HCT116 (cell line): ENCODE results near the gene NCOA5. TPM values are rescaled to one million over a fixed set of nuclear protein-coding genes. Genes with fewer than 3 reads are reported as not detected.

Experiments used
- ATAC-seq: fragments of 200-7000 bp; cut with Tn5 transposase; 2 replicates; pipeline ENCODE4 v1.9.1; 2020; ENCODE audit warnings: mild to moderate bottlenecking, moderate library complexity
- BruUV-seq: library from RNA; stranded (reverse); fragments of 400-500 nt; replicated peaks from 2 replicates; lab custom pipeline; 2021; lab: Mats Ljungman, UMichigan
- CTCF ChIA-PET: fragments of 300-600 bp; sonication (Branson Sonifier 250); formaldehyde crosslinking; loops from one replicate; lab custom pipeline; 2021; ENCODE audit warnings: antibody characterized with exemption; lab: Charles Lee
- POLR2A ChIA-PET: fragments of 300-600, 350-600 bp; sonication (Branson Sonifier 250); formaldehyde crosslinking; loops from one replicate; lab custom pipeline; 2021; ENCODE audit warnings: antibody characterized with exemption; lab: Charles Lee
- RAD21 ChIA-PET, 2 experiments: fragments of 300-600 bp; sonication (Branson Sonifier 250); formaldehyde crosslinking; loops; one replicate each; lab custom pipeline; 2023; ENCODE audit warnings: low total read pairs in 2 of 2; ENCODE audit not compliant: uncharacterized antibody in 2 of 2, unreplicated experiment in 2 of 2, low non-redundant PET in 1 of 2; lab: Charles Lee
- DNase-seq: peaks from one replicate; pipeline ENCODE4 v3.0.0-alpha.2; 2010; ENCODE audit warnings: low read depth, low spot score
- H2AFZ ChIP-seq: fragments of 200-600 bp; shearing (Covaris generic), sonication (generic); 2 replicates; pipeline ENCODE4 v1.6.1; 2017; ENCODE audit warnings: low read depth, mixed run types, mixed read lengths, antibody characterized with exemption, low read length; ENCODE audit not compliant: poor library complexity, severe bottlenecking
- H3K27ac ChIP-seq: 2 replicates; pipeline ENCODE4 v1.5.1; 2012; ENCODE audit warnings: low read depth, low read length
- H3K27me3 ChIP-seq: fragments of 200-600 bp; sonication (generic); 2 replicates; pipeline ENCODE4 v1.6.1; 2016; ENCODE audit warnings: mixed run types, low read length, mixed read lengths; ENCODE audit not compliant: insufficient read depth
- H3K36me3 ChIP-seq, 2 experiments: fragments of 200-500 bp in 1 of 2; fragments of 200-600 bp in 1 of 2; sonication (Bioruptor generic) in 1 of 2; sonication (generic) in 1 of 2; 2 replicates each; pipeline versions ENCODE4 v1.5.1 to v1.6.1; 2014 to 2016; ENCODE audit warnings: low read length in 2 of 2, inconsistent platforms in 1 of 2, mixed read lengths in 1 of 2, mixed run types in 1 of 2; ENCODE audit not compliant: insufficient read depth in 2 of 2, control insufficient read depth in 1 of 2
- H3K4me1 ChIP-seq, 2 experiments: fragments of 200-600 bp in 1 of 2; sonication (generic) in 1 of 2; 2 replicates each; pipeline versions ENCODE4 v1.5.1 to v1.6.1; 2012 to 2017; ENCODE audit warnings: low read length in 2 of 2, inconsistent platforms in 1 of 2, mild to moderate bottlenecking in 1 of 2, mixed read lengths in 1 of 2, mixed run types in 1 of 2, moderate library complexity in 1 of 2; ENCODE audit not compliant: insufficient read depth in 2 of 2, control insufficient read depth in 1 of 2
- H3K4me2 ChIP-seq: fragments of 200-600 bp; sonication (generic); 2 replicates; pipeline ENCODE4 v1.6.1; 2017; ENCODE audit warnings: mixed run types, low read length, mixed read lengths
- H3K4me3 ChIP-seq, 2 experiments: fragments of 200-600 bp in 1 of 2; sonication (generic) in 1 of 2; replicated peaks in 1 of 2; 2 replicates each; pipeline ENCODE4 v1.5.1; 2011 to 2016; ENCODE audit warnings: low read length in 2 of 2, control low read depth in 1 of 2, low read depth in 1 of 2, mild to moderate bottlenecking in 1 of 2, mixed read lengths in 1 of 2, mixed run types in 1 of 2
- H3K79me2 ChIP-seq: fragments of 200-600 bp; sonication (generic); 2 replicates; pipeline ENCODE4 v1.6.1; 2017; ENCODE audit warnings: mild to moderate bottlenecking, mixed run types, low read length, moderate library complexity, mixed read lengths; ENCODE audit not compliant: insufficient read depth
- H3K9ac ChIP-seq: fragments of 200-600 bp; sonication (generic); 2 replicates; pipeline ENCODE4 v1.6.1; 2016; ENCODE audit warnings: low read length, mixed read lengths
- H3K9me2 ChIP-seq: fragments of 200-600 bp; sonication (generic), shearing (Covaris generic); 2 replicates; pipeline ENCODE4 v1.6.1; 2017; ENCODE audit warnings: mixed run types, mild to moderate bottlenecking, moderate library complexity; ENCODE audit not compliant: insufficient read depth
- H3K9me3 ChIP-seq, 2 experiments: fragments of 200-500 bp in 1 of 2; fragments of 200-600 bp in 1 of 2; sonication (Bioruptor generic) in 1 of 2; sonication (generic) in 1 of 2; 2 replicates each; pipeline ENCODE4 v1.6.1; 2014 to 2017; ENCODE audit warnings: low read length in 2 of 2, mixed read lengths in 2 of 2, inconsistent platforms in 1 of 2, low read depth in 1 of 2, mild to moderate bottlenecking in 1 of 2, mixed run types in 1 of 2, moderate library complexity in 1 of 2; ENCODE audit not compliant: control insufficient read depth in 1 of 2, insufficient read depth in 1 of 2
- H4K20me1 ChIP-seq: fragments of 200-600 bp; sonication (generic), shearing (Covaris generic); 2 replicates; pipeline ENCODE4 v1.6.1; 2017; ENCODE audit warnings: mixed run types, mild to moderate bottlenecking, moderate library complexity; ENCODE audit not compliant: insufficient read depth
- CBX3 ChIP-seq: IDR thresholded peaks from 2 replicates; pipeline ENCODE4 v1.6.1; 2012; ENCODE audit warnings: low read depth
- CEBPB ChIP-seq: IDR thresholded peaks from 2 replicates; pipeline ENCODE4 v1.6.1; 2012; ENCODE audit warnings: low read depth
- CTCF ChIP-seq, 3 experiments: fragments of 200-600 bp in 1 of 3; sonication (generic) in 1 of 3; IDR thresholded peaks in 2 of 3; conservative IDR thresholded peaks in 1 of 3; 2 replicates each; pipeline ENCODE4 v1.5.1; 2012 to 2017; ENCODE audit warnings: low read depth in 2 of 3, low read length in 2 of 3, antibody characterized with exemption in 1 of 3, borderline replicate concordance in 1 of 3, control low read depth in 1 of 3, mild to moderate bottlenecking in 1 of 3, mixed read lengths in 1 of 3, mixed run types in 1 of 3, moderate library complexity in 1 of 3; ENCODE audit not compliant: insufficient read depth in 1 of 3
- ELF1 ChIP-seq: IDR thresholded peaks from 2 replicates; pipeline ENCODE4 v1.6.1; 2012; ENCODE audit warnings: low read depth, borderline replicate concordance
- EZH2 ChIP-seq: fragments of 200-600 bp; sonication (generic); IDR thresholded peaks from 2 replicates; pipeline ENCODE4 v1.6.1; 2017; ENCODE audit warnings: antibody characterized with exemption, mixed run types
- EZH2phosphoT487 ChIP-seq: fragments of 200-600 bp; IDR thresholded peaks from 2 replicates; pipeline ENCODE4 v1.6.1; 2018; ENCODE audit warnings: antibody characterized with exemption, borderline replicate concordance
- FOSL1 ChIP-seq: IDR thresholded peaks from 2 replicates; pipeline ENCODE4 v1.6.1; 2012; ENCODE audit warnings: low read depth
- MAX ChIP-seq: IDR thresholded peaks from 2 replicates; pipeline ENCODE4 v1.6.1; 2012
- SIN3A ChIP-seq: IDR thresholded peaks from 2 replicates; pipeline ENCODE4 v1.6.1; 2012; ENCODE audit warnings: low read depth
- SP1 ChIP-seq: IDR thresholded peaks from 2 replicates; pipeline ENCODE4 v1.6.1; 2012; ENCODE audit warnings: low read depth
- SRF ChIP-seq: IDR thresholded peaks from 2 replicates; pipeline ENCODE4 v1.6.1; 2012; ENCODE audit warnings: low read depth
- TCF7L2 ChIP-seq: IDR thresholded peaks from 2 replicates; pipeline ENCODE4 v1.7.0; 2011; ENCODE audit warnings: borderline replicate concordance, inconsistent platforms; ENCODE audit not compliant: insufficient read depth, insufficient read length; ENCODE audit errors: extremely low read depth
- YY1 ChIP-seq: IDR thresholded peaks from 2 replicates; pipeline ENCODE4 v1.6.1; 2011; ENCODE audit warnings: low read length, low read depth, moderate library complexity, mild to moderate bottlenecking; ENCODE audit not compliant: insufficient replicate concordance; ENCODE audit errors: extremely low read depth
- ZBTB33 ChIP-seq: IDR thresholded peaks from 2 replicates; pipeline ENCODE4 v1.6.1; 2011; ENCODE audit warnings: mild to moderate bottlenecking, low read length, moderate library complexity; ENCODE audit not compliant: insufficient replicate concordance; ENCODE audit errors: extremely low read depth
- ZFX ChIP-seq: fragments of 450-650 bp; IDR thresholded peaks from 2 replicates; pipeline ENCODE4 v1.6.1; 2017
- ZNF274 ChIP-seq: fragments of 200-500 bp; sonication (Bioruptor generic); IDR thresholded peaks from 2 replicates; pipeline ENCODE4 v1.6.1; 2014; ENCODE audit warnings: mild to moderate bottlenecking, low read depth, low read length, inconsistent platforms
- intact Hi-C: fragments of 100-400 bp; cut with micrococcal nuclease; formaldehyde crosslinking; loops from 2 replicates; pipeline ENCODE4 v1.10.0; 2022
- total RNA-seq: library from RNA; stranded (reverse); gene quantifications from one replicate; pipeline ENCODE4 v1.2.1, GENCODE V29; 2021; ENCODE audit not compliant: unreplicated experiment

NCOA5 gene
- total RNA-seq, 1 experiment from 2014 or later, result 31.6 TPM

GRCh38 chr20:46137816-46138215, 48.1 kb upstream of the NCOA5 start:
- intact Hi-C loops, result no loop called here
- H3K9me3 ChIP-seq, result no peaks in the 10 kb centered on the region
- no TSS peak for BruUV-seq
- H3K9ac ChIP-seq, result no peak overlapping the region
- peaks cover 18% of the 10 kb centered on the region; the same call in 1 of the 2 replicates for H3K27me3 ChIP-seq
- no peaks in the 10 kb centered on the region for H3K36me3 ChIP-seq
- H3K9me2 ChIP-seq, result no peaks in the 10 kb centered on the region
- no peaks in the 10 kb centered on the region for H3K79me2 ChIP-seq
- TF ChIP-seq SIN3A (no peak), TCF7L2 (no peak), CEBPB (no peak), ZNF274 (no peak), FOSL1 (no peak), ZBTB33 (no peak), ELF1 (no peak), CTCF (IDR thresholded peaks at IDR 0.05 in 2 of 3, conservative IDR thresholded peaks at IDR 0.05 in 1 of 3; ENCODE audit: borderline replicate concordance in 1 of 3, insufficient read depth in 1 of 3, low read depth in 2 of 3, low read length in 2 of 3) (no peak), YY1 (no peak), CBX3 (no peak), SRF (no peak), SP1 (no peak), EZH2phosphoT487 (no peak), EZH2 (no peak), ZFX (no peak), MAX (no peak)
- ChIA-PET POLR2A (no interaction called here), CTCF (no interaction called here), RAD21 (no interaction called here)
- H4K20me1 ChIP-seq, result no peaks in the 10 kb centered on the region
- no peaks in the 10 kb centered on the region for H3K4me1 ChIP-seq
- H3K27ac ChIP-seq, result no peak overlapping the region
- no peak overlapping the region for H3K4me3 ChIP-seq
- H3K4me2 ChIP-seq, result no peak overlapping the region
- DNase-seq (no peak), ATAC-seq (0 out of 2 replicates have a peak, but pooled peaks have one; percentile 36)
- no peak overlapping the region for H2AFZ ChIP-seq
